Kidney (tissue), 14 donors: ENCODE measurements around the gene COBLL1. TPM values are rescaled to one million over a fixed set of nuclear protein-coding genes. Genes with fewer than 3 reads are reported as not detected.

Experiments used
- DNase-seq, 5 donors: peaks; one replicate each; pipeline ENCODE4 v3.0.0-alpha.2; 2013 to 2020
- FAIRE-seq: peaks from 2 replicates; lab custom pipeline; 2012; peaks lifted over from hg19 to GRCh38; lab: Jason Lieb, UNC
- H3K27ac ChIP-seq, 2 donors: one replicate each; pipeline ENCODE4 v1.7.0; 2013; ENCODE audit warnings: low read depth in 2 of 2, low read length in 2 of 2, inconsistent platforms in 1 of 2
- H3K27me3 ChIP-seq: one replicate; pipeline ENCODE4 v1.7.1; 2013; ENCODE audit warnings: low read length, inconsistent platforms; ENCODE audit not compliant: control insufficient read depth, insufficient read depth
- H3K36me3 ChIP-seq, 3 donors: one replicate each; pipeline versions ENCODE4 v1.7.0 to v1.7.1; 2013; ENCODE audit warnings: low read length in 3 of 3, control low read depth in 1 of 3, inconsistent platforms in 1 of 3; ENCODE audit not compliant: insufficient read depth in 3 of 3, control insufficient read depth in 2 of 3
- H3K4me1 ChIP-seq, 3 donors: one replicate each; pipeline versions ENCODE4 v1.7.0 to v1.7.1; 2013; ENCODE audit warnings: low read length in 3 of 3, inconsistent platforms in 1 of 3, low read depth in 1 of 3; ENCODE audit not compliant: control insufficient read depth in 2 of 3, insufficient read depth in 2 of 3
- H3K4me3 ChIP-seq, 3 donors: one replicate each; pipeline versions ENCODE4 v1.7.0 to v1.8.1; 2013; ENCODE audit warnings: low read length in 3 of 3, control low read depth in 1 of 3, inconsistent platforms in 1 of 3
- H3K9ac ChIP-seq, 3 donors: one replicate each; pipeline versions ENCODE4 v1.7.0 to v1.7.1; 2013; ENCODE audit warnings: low read length in 3 of 3, control low read depth in 1 of 3, inconsistent platforms in 1 of 3
- H3K9me3 ChIP-seq, 3 donors: one replicate each; pipeline versions ENCODE4 v1.7.0 to v1.7.1; 2013; ENCODE audit warnings: low read length in 3 of 3, control low read depth in 1 of 3, inconsistent platforms in 1 of 3; ENCODE audit not compliant: control insufficient read depth in 2 of 3, insufficient read depth in 1 of 3
- intact Hi-C: fragments of 100-400 bp; cut with DNase I; formaldehyde crosslinking; loops from one replicate; pipeline ENCODE4 v1.11.1; 2022
- polyA plus RNA-seq: library from polyadenylated mRNA; stranded (reverse); fragments of 350-450 nt; fragmentation: Illumina TruSeq; extraction: RNeasy Lipid Tissue Mini Kit (QIAGEN cat#74804); gene quantifications from one replicate; pipeline ENCODE4 v1.2.3, GENCODE V29; 2014; ENCODE audit warnings: low read depth, low replicate concordance; ENCODE audit not compliant: insufficient read depth
- total RNA-seq: library from RNA; stranded (reverse); fragmentation: NEBNext Ultra II Directional; extraction: Animal tissue kit (Norgen Biotek cat#: 25700); gene quantifications from one replicate; pipeline ENCODE4 v1.2.1, GENCODE V29; 2021
- TF ChIP-seq, protein P1 (sequence below): IDR thresholded peaks from 3 replicates; pipeline ENCODE4 v1.5.1; 2012; ENCODE audit warnings: mild to moderate bottlenecking, moderate library complexity, borderline replicate concordance; ENCODE audit not compliant: insufficient read depth; ENCODE audit errors: extremely low read depth
- donor health status: control.
- donor health status: control.
- donor health status: control.
- donor health status: control.
- donor health status: control.
- donor health status: DM: yes; HTN: yes; CAD: no.
- donor health status: Normal renal cell carcinoma (clear cell type).

Gene COBLL1
- total and polyA plus RNA-seq, 2 donors from 2014 or later: 39.7 to 205 TPM

DNA sequence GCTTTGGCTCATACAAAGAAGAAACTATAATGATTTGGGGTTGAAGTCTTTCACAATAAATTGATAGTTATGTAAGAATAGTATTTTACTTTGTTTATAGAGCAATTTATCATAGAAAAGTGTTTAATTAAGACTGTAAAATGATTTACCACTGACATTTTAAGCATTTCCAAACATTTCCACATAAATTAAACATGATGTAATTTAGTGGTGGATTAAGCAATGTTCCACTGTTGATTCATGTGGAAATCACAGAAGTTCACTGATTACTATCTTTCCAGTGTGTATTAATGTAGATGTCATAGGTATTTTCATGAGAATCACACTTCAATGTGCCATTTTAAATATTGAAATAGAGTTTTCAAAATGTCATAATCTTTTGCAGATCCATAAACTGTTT, 180.3 kb downstream of the COBLL1 start:
- Histone ChIP-seq H3K27ac (no peak overlapping the region), H3K4me3 (no peak overlapping the region), H3K9ac (no peak overlapping the region), H3K9me3 (no peaks in the 10 kb centered on the region), H3K27me3 (no peaks in the 10 kb centered on the region), H3K4me1 (no peaks in the 10 kb centered on the region), H3K36me3 (no peaks in the 10 kb centered on the region)
- TF ChIP-seq, protein P1, sequence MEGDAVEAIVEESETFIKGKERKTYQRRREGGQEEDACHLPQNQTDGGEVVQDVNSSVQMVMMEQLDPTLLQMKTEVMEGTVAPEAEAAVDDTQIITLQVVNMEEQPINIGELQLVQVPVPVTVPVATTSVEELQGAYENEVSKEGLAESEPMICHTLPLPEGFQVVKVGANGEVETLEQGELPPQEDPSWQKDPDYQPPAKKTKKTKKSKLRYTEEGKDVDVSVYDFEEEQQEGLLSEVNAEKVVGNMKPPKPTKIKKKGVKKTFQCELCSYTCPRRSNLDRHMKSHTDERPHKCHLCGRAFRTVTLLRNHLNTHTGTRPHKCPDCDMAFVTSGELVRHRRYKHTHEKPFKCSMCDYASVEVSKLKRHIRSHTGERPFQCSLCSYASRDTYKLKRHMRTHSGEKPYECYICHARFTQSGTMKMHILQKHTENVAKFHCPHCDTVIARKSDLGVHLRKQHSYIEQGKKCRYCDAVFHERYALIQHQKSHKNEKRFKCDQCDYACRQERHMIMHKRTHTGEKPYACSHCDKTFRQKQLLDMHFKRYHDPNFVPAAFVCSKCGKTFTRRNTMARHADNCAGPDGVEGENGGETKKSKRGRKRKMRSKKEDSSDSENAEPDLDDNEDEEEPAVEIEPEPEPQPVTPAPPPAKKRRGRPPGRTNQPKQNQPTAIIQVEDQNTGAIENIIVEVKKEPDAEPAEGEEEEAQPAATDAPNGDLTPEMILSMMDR: no peak
- no peak for FAIRE-seq
- intact Hi-C loops: no loop called here
- no peak for DNase-seq

DNA sequence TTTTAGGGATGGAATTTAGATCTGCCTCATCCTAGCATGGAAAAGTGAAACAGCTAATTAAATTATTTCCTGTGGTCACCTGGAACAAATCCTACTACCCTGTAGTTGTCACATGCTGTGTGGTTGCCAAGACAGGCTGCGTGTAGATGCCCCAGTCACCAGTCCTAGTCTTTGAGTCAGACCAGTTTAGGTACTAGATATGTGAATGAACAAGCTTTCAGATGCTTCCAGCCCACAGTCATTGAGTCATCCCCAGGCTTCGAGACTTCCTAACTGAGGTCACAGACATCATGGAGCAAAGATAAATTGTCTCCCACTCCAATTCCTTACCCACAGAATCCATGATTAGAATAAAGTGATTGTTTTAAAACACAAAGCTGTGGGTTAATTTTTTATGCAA, 184.5 kb downstream of the COBLL1 start:
- no peak for DNase-seq
- no peak overlapping the region for H3K9ac ChIP-seq
- FAIRE-seq: no peak
- no peak overlapping the region for H3K27ac ChIP-seq
- no peaks in the 10 kb centered on the region for H3K4me1 ChIP-seq
- TF ChIP-seq, protein P1: no peak
- no peaks in the 10 kb centered on the region for H3K27me3 ChIP-seq
- H3K36me3 ChIP-seq: no peaks in the 10 kb centered on the region
- intact Hi-C loops: no loop called here
- peaks cover 0 to 5% (median 0%) of the 10 kb centered on the region in 3 donors for H3K9me3 ChIP-seq
- H3K4me3 ChIP-seq: no peak overlapping the region

DNA sequence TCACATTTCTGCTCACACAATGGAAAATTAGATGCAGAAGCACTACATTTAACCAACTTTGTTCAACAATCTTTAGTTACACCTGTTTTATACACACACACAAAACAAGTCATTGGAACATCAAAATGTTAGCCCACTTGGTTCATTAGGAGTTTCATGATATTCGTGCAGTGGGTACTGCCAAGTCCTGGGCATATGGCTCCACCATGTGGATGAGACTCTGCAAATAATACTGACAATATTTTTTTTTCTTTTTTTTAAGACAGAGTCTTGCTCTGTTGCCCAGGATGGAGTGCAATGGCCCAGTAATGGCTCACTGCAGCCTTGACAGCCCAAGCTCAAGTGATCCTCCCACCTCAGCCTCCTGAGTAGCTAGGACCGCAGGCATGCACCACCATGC, 185.9 kb downstream of the COBLL1 start:
- intact Hi-C loops: no loop called here
- H3K27ac ChIP-seq: no peak overlapping the region
- no peak overlapping the region for H3K9ac ChIP-seq
- TF ChIP-seq, protein P1: no peak
- H3K36me3 ChIP-seq: no peaks in the 10 kb centered on the region
- H3K4me3 ChIP-seq: no peak overlapping the region
- no peaks in the 10 kb centered on the region for H3K27me3 ChIP-seq
- H3K4me1 ChIP-seq: no peaks in the 10 kb centered on the region
- DNase-seq (no peak), FAIRE-seq (no peak)
- H3K9me3 ChIP-seq: peaks cover 0 to 14% (median 2%) of the 10 kb centered on the region in 3 donors

DNA sequence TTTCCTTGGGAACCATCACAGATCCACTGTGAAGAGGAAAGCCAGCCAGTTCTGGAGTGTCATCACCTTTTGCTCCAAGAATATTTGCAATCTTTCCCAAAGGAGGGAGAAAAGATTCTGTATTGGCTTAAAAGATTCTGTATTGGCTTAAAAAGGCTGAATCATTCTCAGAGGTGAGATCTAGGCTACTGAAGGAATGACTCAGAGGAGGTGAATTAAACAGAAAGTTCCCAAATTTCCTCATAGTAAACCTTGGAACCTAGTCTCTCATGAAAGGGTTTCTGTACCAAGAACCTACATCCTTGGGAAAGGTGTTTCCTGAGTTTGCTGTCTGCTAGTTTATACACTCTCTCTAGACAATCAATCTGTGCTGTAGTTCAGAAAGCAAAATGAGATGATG, 186.3 kb downstream of the COBLL1 start:
- FAIRE-seq (no peak), DNase-seq (no peak)
- Histone ChIP-seq H3K27me3 (no peaks in the 10 kb centered on the region), H3K9me3 (peaks cover 0 to 18% (median 2%) of the 10 kb centered on the region in 3 donors), H3K27ac (no peak overlapping the region), H3K4me3 (no peak overlapping the region), H3K9ac (no peak overlapping the region), H3K4me1 (no peaks in the 10 kb centered on the region), H3K36me3 (no peaks in the 10 kb centered on the region)
- intact Hi-C loops: no loop called here
- TF ChIP-seq, protein P1: no peak
